DND-41 (cell line): ENCODE results near the gene PALD1.

Source experiments
- ATAC-seq: fragments of 200-7000 bp; cut with Tn5 transposase; 3 replicates; pipeline ENCODE4 v1.9.1; 2021; ENCODE audit warnings: low read depth; ENCODE audit not compliant: insufficient read depth
- DNase-seq: peaks from one replicate; pipeline ENCODE4 v3.0.0-alpha.2; 2020
- H2AFZ ChIP-seq: 2 replicates; pipeline ENCODE4 v1.6.0; 2012; ENCODE audit warnings: low read depth, low read length
- H3K27ac ChIP-seq: 2 replicates; pipeline ENCODE4 v1.5.1; 2012; ENCODE audit warnings: low read length, inconsistent platforms
- H3K27me3 ChIP-seq: fragments of 200-600 bp; sonication (generic); 2 replicates; pipeline ENCODE4 v1.6.0; 2012; ENCODE audit warnings: low read length, mild to moderate bottlenecking, inconsistent platforms; ENCODE audit not compliant: insufficient read depth, poor library complexity
- H3K36me3 ChIP-seq: 2 replicates; pipeline ENCODE4 v1.5.1; 2012; ENCODE audit warnings: low read length, inconsistent platforms; ENCODE audit not compliant: insufficient read depth
- H3K4me1 ChIP-seq: 2 replicates; pipeline ENCODE4 v1.5.1; 2012; ENCODE audit warnings: mild to moderate bottlenecking, low read length; ENCODE audit not compliant: insufficient read depth
- H3K4me2 ChIP-seq: 2 replicates; pipeline ENCODE4 v1.6.0; 2012; ENCODE audit warnings: mild to moderate bottlenecking, moderate library complexity, low read length, inconsistent platforms; ENCODE audit not compliant: insufficient read depth
- H3K4me3 ChIP-seq, 2 experiments: fragments of 200-600 bp in 1 of 2; shearing (Covaris generic) in 1 of 2; 2 replicates each; pipeline ENCODE4 v1.5.1; 2012 to 2016; ENCODE audit warnings: inconsistent platforms in 2 of 2, low read length in 2 of 2, mild to moderate bottlenecking in 2 of 2, low read depth in 1 of 2, moderate library complexity in 1 of 2
- H3K79me2 ChIP-seq: 2 replicates; pipeline ENCODE4 v1.6.0; 2012; ENCODE audit warnings: low read length, inconsistent platforms; ENCODE audit not compliant: insufficient read depth
- H3K9ac ChIP-seq: 2 replicates; pipeline ENCODE4 v1.6.0; 2012; ENCODE audit warnings: low read depth, mild to moderate bottlenecking, inconsistent platforms, low read length, moderate library complexity
- H3K9me3 ChIP-seq: 2 replicates; pipeline ENCODE4 v1.5.1; 2012; ENCODE audit warnings: low read length, moderate library complexity, mild to moderate bottlenecking, inconsistent platforms; ENCODE audit not compliant: insufficient read depth, severe bottlenecking
- H4K20me1 ChIP-seq: 2 replicates; pipeline ENCODE4 v1.6.0; 2012; ENCODE audit warnings: low read length; ENCODE audit not compliant: insufficient read depth
- CTCF ChIP-seq: IDR thresholded peaks from 2 replicates; pipeline ENCODE4 v1.5.1; 2012; ENCODE audit warnings: borderline replicate concordance, low read length, moderate library complexity, mild to moderate bottlenecking; ENCODE audit not compliant: poor library complexity, severe bottlenecking; ENCODE audit errors: extremely low read depth
- EZH2 ChIP-seq: IDR thresholded peaks from 3 replicates; pipeline ENCODE4 v1.6.1; 2012; ENCODE audit warnings: borderline replicate concordance, low read depth, mild to moderate bottlenecking, moderate library complexity, low read length, inconsistent platforms; ENCODE audit not compliant: severe bottlenecking

PALD1 gene

GRCh38 chr10:70596860-70597809 lies 118.6 kb downstream of the PALD1 start:
- H3K4me3 ChIP-seq, result no peak overlapping the region
- no peak for TF ChIP-seq EZH2
- no peak for TF ChIP-seq CTCF
- peaks cover 14% of the 10 kb centered on the region for H3K4me1 ChIP-seq
- no peaks in the 10 kb centered on the region for H3K36me3 ChIP-seq
- no peak overlapping the region for H3K27ac ChIP-seq
- H3K9ac ChIP-seq, result no peak overlapping the region
- no peaks in the 10 kb centered on the region for H3K79me2 ChIP-seq
- H2AFZ ChIP-seq, result no peak overlapping the region
- ATAC-seq (no peak), DNase-seq (no peak)
- no peaks in the 10 kb centered on the region for H4K20me1 ChIP-seq
- H3K27me3 ChIP-seq, result no peaks in the 10 kb centered on the region
- H3K9me3 ChIP-seq, result no peaks in the 10 kb centered on the region
- H3K4me2 ChIP-seq, result no peak overlapping the region

DNA sequence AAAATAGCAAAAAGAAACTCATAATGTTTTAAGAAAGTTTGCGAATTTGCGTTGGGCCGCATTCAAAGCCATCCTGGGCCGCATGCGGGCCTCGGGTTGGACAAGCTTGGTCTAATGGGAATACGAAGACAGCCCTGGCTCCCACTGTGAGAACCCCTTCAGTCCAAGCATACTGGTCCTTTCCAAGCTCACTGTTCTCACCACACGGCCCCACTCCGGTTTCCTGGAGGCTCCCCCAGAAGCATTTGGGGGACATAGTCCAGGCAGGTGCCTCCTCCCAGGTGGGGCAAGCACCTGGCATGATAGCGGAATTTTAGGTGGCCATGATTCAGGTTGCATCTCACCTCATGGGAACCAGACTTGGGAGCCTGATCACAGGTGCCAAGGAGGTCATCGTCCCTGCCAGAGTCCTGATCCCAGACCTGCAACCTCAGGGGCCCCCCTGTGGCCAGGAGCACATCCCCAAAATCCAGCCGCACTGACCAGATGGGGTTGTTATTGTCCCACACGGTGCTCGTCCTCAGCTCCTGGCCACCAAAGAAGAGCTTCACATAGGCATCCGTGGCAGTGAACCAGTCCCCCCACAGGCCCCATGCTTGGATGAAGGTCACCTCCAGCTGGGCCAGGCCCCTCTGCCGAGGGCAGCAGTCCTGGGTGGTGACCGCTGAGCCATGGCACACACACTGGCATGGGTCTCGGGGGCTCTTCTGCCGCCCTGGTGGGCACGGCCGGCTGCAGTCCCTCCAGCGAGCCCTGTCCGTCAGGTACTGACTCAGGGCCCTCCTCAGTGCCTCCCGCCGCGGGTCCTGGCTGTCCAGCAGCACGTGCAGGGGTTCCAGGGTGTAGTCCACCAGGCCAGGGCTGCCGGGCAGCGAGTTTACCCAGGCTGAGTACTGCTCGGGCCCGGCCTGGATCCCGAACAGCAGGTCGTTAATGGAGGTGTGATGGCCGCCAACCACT lies 119.6 kb downstream of the PALD1 start:
- no peak overlapping the region for H3K4me2 ChIP-seq
- H3K4me3 ChIP-seq, result no peak overlapping the region

GRCh38 chr10:70598857-70599295 lies 120.3 kb downstream of the PALD1 start:
- Histone ChIP-seq H3K9ac (no peak overlapping the region), H3K27me3 (no peaks in the 10 kb centered on the region), H3K4me2 (no peak overlapping the region), H3K4me3 (no peak overlapping the region), H3K4me1 (peaks cover 18% of the 10 kb centered on the region), H4K20me1 (no peaks in the 10 kb centered on the region), H3K79me2 (no peaks in the 10 kb centered on the region), H3K36me3 (no peaks in the 10 kb centered on the region), H3K27ac (no peak overlapping the region), H3K9me3 (no peaks in the 10 kb centered on the region), H2AFZ (no peak overlapping the region)
- DNase-seq (no peak), ATAC-seq (no peak)
- no peak for TF ChIP-seq CTCF
- no peak for TF ChIP-seq EZH2

More for the DNA sequence above, 119.6 kb downstream of the PALD1 start:
- no peak for ATAC-seq
- no peak for DNase-seq
- Histone ChIP-seq H3K4me1 (peaks cover 19% of the 10 kb centered on the region), H2AFZ (no peak overlapping the region), H3K27ac (no peak overlapping the region), H3K9ac (no peak overlapping the region), H3K79me2 (no peaks in the 10 kb centered on the region), H4K20me1 (no peaks in the 10 kb centered on the region), H3K9me3 (no peaks in the 10 kb centered on the region), H3K27me3 (no peaks in the 10 kb centered on the region), H3K36me3 (no peaks in the 10 kb centered on the region)
- TF ChIP-seq EZH2, result no peak
- no peak for TF ChIP-seq CTCF
